GM19238 (cell line): ENCODE measurements around the gene CASP2.
A peak's percentile ranks its signal among the peaks of the same experiment; 100 is the strongest.

Experiments used
- DNase-seq: peaks from one replicate; pipeline ENCODE4 v3.0.0; 2011; ENCODE audit warnings: low spot score; ENCODE audit not compliant: insufficient read length

CASP2 gene

GRCh38 chr7:143295870-143296269 lies 7.7 kb downstream of the CASP2 start:
- DNase-seq = no peak

GRCh38 chr7:143296686-143297085 lies 8.5 kb downstream of the CASP2 start:
- DNase-seq = no peak

GRCh38 chr7:143299346-143299745 lies 11.2 kb downstream of the CASP2 start:
- DNase-seq = no peak

- no peak for DNase-seq
These were observed 11.7 kb downstream of the CASP2 start for GRCh38 chr7:143299840-143300239.

GRCh38 chr7:143300959-143301935 lies 13.1 kb downstream of the CASP2 start:
- no peak for DNase-seq

GRCh38 chr7:143303733-143304132 lies 15.6 kb downstream of the CASP2 start:
- no peak for DNase-seq

- no peak for DNase-seq
These were observed 16.8 kb downstream of the CASP2 start for GRCh38 chr7:143304938-143305337.

- no peak for DNase-seq
These were observed 17.4 kb downstream of the CASP2 start for GRCh38 chr7:143305423-143306070.

GRCh38 chr7:143308632-143309031 lies 20.5 kb downstream of the CASP2 start:
- no peak for DNase-seq

- DNase-seq = no peak
These were observed 26.0 kb downstream of the CASP2 start for GRCh38 chr7:143314127-143314526.

GRCh38 chr7:143315776-143316175 lies 27.6 kb downstream of the CASP2 start, which contains the start of gene CLCN1:
CLCN1 (plus strand) TSS chr7:143316111; CDS start chr7:143316213, 102 bp downstream.
- DNase-seq = no peak

GRCh38 chr7:143316492-143316891 lies 28.3 kb downstream of the CASP2 start:
- no peak for DNase-seq

- DNase-seq = no peak
These were observed 30.5 kb downstream of the CASP2 start for GRCh38 chr7:143318661-143319060.

- DNase-seq = no peak
These were observed 32.5 kb downstream of the CASP2 start for GRCh38 chr7:143320620-143321019.

- no peak for DNase-seq
These were observed 33.1 kb downstream of the CASP2 start for GRCh38 chr7:143321242-143321641.

- DNase-seq = no peak
These were observed 33.6 kb downstream of the CASP2 start for GRCh38 chr7:143321734-143322133.

GRCh38 chr7:143322760-143323633 lies 34.8 kb downstream of the CASP2 start:
- no peak for DNase-seq

- DNase-seq = no peak
These were observed 35.5 kb downstream of the CASP2 start for GRCh38 chr7:143323653-143324052.

- DNase-seq = no peak
These were observed 37.1 kb downstream of the CASP2 start for GRCh38 chr7:143325240-143325639.

- peak; percentile 24 for DNase-seq
These were observed 39.8 kb downstream of the CASP2 start for GRCh38 chr7:143327903-143328302.

GRCh38 chr7:143329471-143330170 lies 41.5 kb downstream of the CASP2 start:
- DNase-seq = no peak
